Suppressor macrophage (primary cell): ENCODE results near the gene ANO9.

Source experiments
- DNase-seq, 4 experiments: peaks; one replicate each; pipeline ENCODE4 v3.0.0-alpha.2; 2020 to 2022

ANO9 gene

GRCh38 chr11:381501-382072 lies 60.2 kb downstream of the ANO9 start:
- no peak for DNase-seq

GRCh38 chr11:380996-381395 lies 60.8 kb downstream of the ANO9 start:
- no peak for DNase-seq

GRCh38 chr11:380491-380890 lies 61.3 kb downstream of the ANO9 start:
- DNase-seq: no peak

- no peak for DNase-seq
Measured at GRCh38 chr11:380095-380480, 61.7 kb downstream of the ANO9 start.

GRCh38 chr11:379205-380094 lies 62.4 kb downstream of the ANO9 start:
- DNase-seq: no peak

- no peak for DNase-seq
Measured at GRCh38 chr11:377883-378500, 63.8 kb downstream of the ANO9 start.

GRCh38 chr11:377174-377865 lies 64.5 kb downstream of the ANO9 start:
- DNase-seq: no peak

GRCh38 chr11:376531-377173 lies 65.2 kb downstream of the ANO9 start:
- DNase-seq: no peak

GRCh38 chr11:375065-376025 lies 66.5 kb downstream of the ANO9 start:
- no peak for DNase-seq

GRCh38 chr11:373716-374551 lies 67.9 kb downstream of the ANO9 start:
- DNase-seq: no peak

GRCh38 chr11:372809-373715 lies 68.7 kb downstream of the ANO9 start:
- no peak for DNase-seq

- DNase-seq: no peak
Measured at GRCh38 chr11:371716-372590, 69.9 kb downstream of the ANO9 start.

- no peak for DNase-seq
Measured at GRCh38 chr11:371051-371450, 70.8 kb downstream of the ANO9 start.

GRCh38 chr11:370070-370941 lies 71.5 kb downstream of the ANO9 start:
- DNase-seq: no peak

- DNase-seq: no peak
Measured at GRCh38 chr11:369336-370018, 72.3 kb downstream of the ANO9 start, which contains the start of gene B4GALNT4. TSS of gene B4GALNT4 (plus strand) at chr11:369499. CDS start at chr11:369804, 305 bp downstream.
